PC-9 (cell line): ENCODE measurements around the gene CCDC93. TPM values are rescaled to one million over a fixed set of nuclear protein-coding genes. Genes with fewer than 3 reads are reported as not detected.

ENCODE experiments used
- BruUV-seq: library from RNA; stranded (reverse); fragments of 400-500 nt; replicated peaks from 2 replicates; lab custom pipeline; 2021; lab: Mats Ljungman, UMichigan
- CTCF ChIA-PET: fragments of 300-600 bp; sonication (Branson Sonifier 250); formaldehyde crosslinking; loops from one replicate; lab custom pipeline; 2022; ENCODE audit warnings: antibody characterized with exemption; lab: Charles Lee
- POLR2A ChIA-PET: fragments of 300-600 bp; sonication (Branson Sonifier 250); formaldehyde crosslinking; loops from one replicate; lab custom pipeline; 2022; ENCODE audit warnings: antibody characterized with exemption; ENCODE audit not compliant: unreplicated experiment; lab: Charles Lee
- DNase-seq, 2 experiments: peaks; one replicate each; pipeline versions ENCODE4 v3.0.0 to v3.0.0-alpha.2; 2015 to 2022; ENCODE audit warnings: mixed read lengths in 1 of 2
- H2AFZ ChIP-seq: fragments of 200-600 bp; sonication (generic); 2 replicates; pipeline ENCODE4 v1.8.1; 2017; ENCODE audit warnings: antibody characterized with exemption
- H3F3A ChIP-seq: fragments of 200-600 bp; sonication (generic); 2 replicates; pipeline ENCODE4 v1.8.1; 2017; ENCODE audit warnings: antibody characterized with exemption, mild to moderate bottlenecking, low read depth; ENCODE audit not compliant: insufficient read depth
- H3K27ac ChIP-seq: fragments of 200-600 bp; sonication (generic); 2 replicates; pipeline ENCODE4 v1.6.1; 2016; ENCODE audit warnings: mixed run types
- H3K27me3 ChIP-seq: fragments of 200-600 bp; sonication (generic); 2 replicates; pipeline ENCODE4 v1.6.1; 2016; ENCODE audit warnings: low read depth, mixed run types; ENCODE audit not compliant: insufficient read depth
- H3K36me3 ChIP-seq: fragments of 200-600 bp; sonication (generic); 2 replicates; pipeline ENCODE4 v1.6.1; 2016; ENCODE audit warnings: low read depth, mixed run types
- H3K4me1 ChIP-seq: fragments of 200-600 bp; sonication (generic); replicated peaks from 2 replicates; pipeline ENCODE4 v1.6.1; 2016; ENCODE audit warnings: mixed run types; ENCODE audit not compliant: insufficient read depth
- H3K4me2 ChIP-seq: fragments of 200-600 bp; sonication (generic); 2 replicates; pipeline ENCODE4 v1.6.1; 2017; ENCODE audit warnings: mixed run types
- H3K4me3 ChIP-seq: fragments of 200-600 bp; sonication (generic); 2 replicates; pipeline ENCODE4 v1.6.1; 2016; ENCODE audit warnings: mixed run types
- H3K79me2 ChIP-seq: fragments of 200-600 bp; sonication (generic); 2 replicates; pipeline ENCODE4 v1.6.1; 2017; ENCODE audit warnings: low read depth, mixed run types
- H3K9me2 ChIP-seq: fragments of 200-600 bp; sonication (generic); 2 replicates; pipeline ENCODE4 v1.8.1; 2017; ENCODE audit warnings: mild to moderate bottlenecking; ENCODE audit not compliant: insufficient read depth
- H3K9me3 ChIP-seq: fragments of 200-600 bp; sonication (generic); 2 replicates; pipeline ENCODE4 v1.8.1; 2016; ENCODE audit warnings: low read depth; ENCODE audit not compliant: insufficient read depth
- H4K20me1 ChIP-seq: fragments of 200-600 bp; sonication (generic); 2 replicates; pipeline ENCODE4 v1.8.1; 2017; ENCODE audit not compliant: insufficient read depth
- CTCF ChIP-seq: fragments of 200-600 bp; sonication (generic); conservative IDR thresholded peaks from 2 replicates; pipeline ENCODE4 v1.6.1; 2017; ENCODE audit warnings: mixed run types, antibody characterized with exemption, mild to moderate bottlenecking, moderate library complexity
- EZH2 ChIP-seq: fragments of 200-600 bp; sonication (generic); IDR thresholded peaks from 2 replicates; pipeline ENCODE4 v1.8.0; 2017; ENCODE audit warnings: antibody characterized with exemption, low read depth
- intact Hi-C: fragments of 100-400 bp; cut with micrococcal nuclease; formaldehyde crosslinking; loops from one replicate; pipeline ENCODE4 v1.10.0; 2022; ENCODE audit not compliant: unreplicated experiment
- total RNA-seq: library from RNA; stranded (reverse); gene quantifications from 2 replicates; pipeline ENCODE4 v1.2.3, GENCODE V29; 2021

Gene CCDC93
- total RNA-seq, 1 experiment from 2014 or later: 31.3 TPM

GRCh38 chr2:117935954-117936353, 77.9 kb downstream of the CCDC93 start:
- BruUV-seq: no TSS peak
- intact Hi-C loops: no loop called here
- Histone ChIP-seq H3K4me3 (no peak overlapping the region), H3F3A (no peaks in the 10 kb centered on the region), H3K27ac (no peak overlapping the region), H3K4me1 (no peaks in the 10 kb centered on the region), H3K9me2 (no peaks in the 10 kb centered on the region), H2AFZ (no peak overlapping the region), H3K9me3 (no peaks in the 10 kb centered on the region), H3K36me3 (peaks cover 46% of the 10 kb centered on the region; the same call in 1 of the 2 replicates), H3K27me3 (no peaks in the 10 kb centered on the region), H3K4me2 (no peak overlapping the region), H4K20me1 (peaks cover 4% of the 10 kb centered on the region; the same call in 1 of the 2 replicates), H3K79me2 (no peaks in the 10 kb centered on the region)
- POLR2A ChIA-PET: no interaction called here
- TF ChIP-seq EZH2: no peak
- no peak for TF ChIP-seq CTCF
- CTCF ChIA-PET: no interaction called here
- DNase-seq: no peak

GRCh38 chr2:117935456-117935855, 78.4 kb downstream of the CCDC93 start:
- DNase-seq: no peak
- Histone ChIP-seq H3F3A (no peaks in the 10 kb centered on the region), H3K9me2 (no peaks in the 10 kb centered on the region), H3K36me3 (peaks cover 51% of the 10 kb centered on the region; the same call in 1 of the 2 replicates), H3K27me3 (no peaks in the 10 kb centered on the region), H3K9me3 (no peaks in the 10 kb centered on the region), H3K27ac (no peak overlapping the region), H3K79me2 (no peaks in the 10 kb centered on the region), H3K4me2 (no peak overlapping the region), H4K20me1 (peaks cover 4% of the 10 kb centered on the region; the same call in 1 of the 2 replicates), H2AFZ (no peak overlapping the region), H3K4me3 (no peak overlapping the region), H3K4me1 (no peaks in the 10 kb centered on the region)
- no TSS peak for BruUV-seq
- intact Hi-C loops: no loop called here
- ChIA-PET POLR2A (no interaction called here), CTCF (no interaction called here)
- TF ChIP-seq CTCF (no peak), EZH2 (no peak)

- Histone ChIP-seq H3K4me2 (no peak overlapping the region), H3K27me3 (no peaks in the 10 kb centered on the region), H3K27ac (no peak overlapping the region), H2AFZ (no peak overlapping the region), H3K36me3 (peaks cover 41% of the 10 kb centered on the region; the same call in 1 of the 2 replicates), H3K79me2 (no peaks in the 10 kb centered on the region), H3K4me3 (no peak overlapping the region), H3K9me2 (no peaks in the 10 kb centered on the region), H3K9me3 (no peaks in the 10 kb centered on the region), H3K4me1 (no peaks in the 10 kb centered on the region), H3F3A (no peaks in the 10 kb centered on the region), H4K20me1 (peaks cover 4% of the 10 kb centered on the region; the same call in 1 of the 2 replicates)
- no TSS peak for BruUV-seq
- ChIA-PET POLR2A (no interaction called here), CTCF (no interaction called here)
- TF ChIP-seq CTCF: no peak
- no peak for TF ChIP-seq EZH2
- intact Hi-C loops: no loop called here
- DNase-seq: no peak
These were observed 80.0 kb downstream of the CCDC93 start for GRCh38 chr2:117933884-117934354.
